Measurements from ENCODE around the gene ABHD1. TPM values are rescaled to one million over a fixed set of nuclear protein-coding genes. Genes with fewer than 3 reads are reported as not detected.

Gene ABHD1
- polyA plus RNA-seq, 1 donor (not counting 4 experiments of a cell fraction or from before 2014, with no cell fraction given) = not detected

GRCh38 chr2:27138111-27138510 lies 14.5 kb downstream of the ABHD1 start:
- FAIRE-seq (no peak), DNase-seq (ENCODE audit: low read depth, low spot score) (no peak)
- H3K79me2 ChIP-seq (ENCODE audit: control insufficient read depth, insufficient read depth, low read length) = peaks cover 12% of the 10 kb centered on the region
- TF ChIP-seq EZH2 (IDR thresholded peaks at IDR 0.05; ENCODE audit: low read length) (no peak), CTCF (optimal IDR thresholded peaks at IDR 0.05 in 1 of 3, IDR thresholded peaks at IDR 0.05 in 1 of 3, conservative IDR thresholded peaks at IDR 0.05 in 1 of 3; ENCODE audit: extremely low read depth in 1 of 3, insufficient read depth in 2 of 3, low read length in 3 of 3) (no peak)
- H3K4me2 ChIP-seq (ENCODE audit: control insufficient read depth, extremely low read depth, insufficient read depth, low read depth, low read length) = no peak overlapping the region
- dilution Hi-C loops (cut with MboI; ENCODE audit: extremely low pct_ligation_motif_present, low sequenced_read_pairs) = no loop called here
- H3K27ac ChIP-seq (ENCODE audit: control insufficient read depth, insufficient read depth, low read length) = no peak overlapping the region
- peaks cover 0 to under 1% of the 10 kb centered on the region in 2 experiments for H3K36me3 ChIP-seq (ENCODE audit: control insufficient read depth in 2 of 2, extremely low read depth in 1 of 2, insufficient read depth in 2 of 2, low read length in 2 of 2)
- no peak overlapping the region for H3K9ac ChIP-seq (ENCODE audit: control insufficient read depth, extremely low read depth, insufficient read depth, low read length)
- H3K9me1 ChIP-seq (ENCODE audit: control insufficient read depth, extremely low read depth, insufficient read depth, low read length) = no peaks in the 10 kb centered on the region
- H3K27me3 ChIP-seq (ENCODE audit: control insufficient read depth, extremely low read depth, insufficient read depth, low read length) = no peaks in the 10 kb centered on the region
- H2AFZ ChIP-seq (ENCODE audit: control insufficient read depth, low read length) = no peak overlapping the region
- peaks cover 5% of the 10 kb centered on the region for H3K4me1 ChIP-seq (ENCODE audit: control insufficient read depth, extremely low read depth, insufficient read depth, low read length)
- no peaks in the 10 kb centered on the region for H4K20me1 ChIP-seq (ENCODE audit: control insufficient read depth, extremely low read depth, insufficient read depth, low read length)
- no peak overlapping the region for H3K4me3 ChIP-seq (ENCODE audit: control insufficient read depth in 2 of 3, extremely low read depth in 1 of 3, insufficient read depth in 2 of 3, low read depth in 1 of 3, low read length in 3 of 3)
- H3K9me3 ChIP-seq (ENCODE audit: control insufficient read depth, low read depth, low read length) = no peaks in the 10 kb centered on the region

GRCh38 chr2:27139310-27139709 lies 15.7 kb downstream of the ABHD1 start, which contains the start of gene PRR30:
Gene PRR30 (minus strand): TSS chr2:27139410. CDS start chr2:27138329, 1,081 bp downstream.
- Histone ChIP-seq H3K27me3 (ENCODE audit: control insufficient read depth, extremely low read depth, insufficient read depth, low read length) (no peaks in the 10 kb centered on the region), H3K4me1 (ENCODE audit: control insufficient read depth, extremely low read depth, insufficient read depth, low read length) (no peaks in the 10 kb centered on the region), H3K9me3 (ENCODE audit: control insufficient read depth, low read depth, low read length) (no peaks in the 10 kb centered on the region), H3K4me2 (ENCODE audit: control insufficient read depth, extremely low read depth, insufficient read depth, low read depth, low read length) (no peak within 1 kb of the TSS), H3K9me1 (ENCODE audit: control insufficient read depth, extremely low read depth, insufficient read depth, low read length) (no peaks in the 10 kb centered on the region), H4K20me1 (ENCODE audit: control insufficient read depth, extremely low read depth, insufficient read depth, low read length) (no peaks in the 10 kb centered on the region), H3K27ac (ENCODE audit: control insufficient read depth, insufficient read depth, low read length) (no peak within 1 kb of the TSS), H2AFZ (ENCODE audit: control insufficient read depth, low read length) (no peak within 1 kb of the TSS), H3K36me3 (ENCODE audit: control insufficient read depth in 2 of 2, extremely low read depth in 1 of 2, insufficient read depth in 2 of 2, low read length in 2 of 2) (no peaks in the 10 kb centered on the region), H3K4me3 (ENCODE audit: control insufficient read depth in 2 of 3, extremely low read depth in 1 of 3, insufficient read depth in 2 of 3, low read depth in 1 of 3, low read length in 3 of 3) (no peak within 1 kb of the TSS), H3K9ac (ENCODE audit: control insufficient read depth, extremely low read depth, insufficient read depth, low read length) (no peak within 1 kb of the TSS), H3K79me2 (ENCODE audit: control insufficient read depth, insufficient read depth, low read length) (no peaks in the 10 kb centered on the region)
- FAIRE-seq (no peak), DNase-seq (ENCODE audit: low read depth, low spot score) (no peak)
- dilution Hi-C loops (cut with MboI; ENCODE audit: extremely low pct_ligation_motif_present, low sequenced_read_pairs) = no loop called here
- TF ChIP-seq CTCF (optimal IDR thresholded peaks at IDR 0.05 in 1 of 3, IDR thresholded peaks at IDR 0.05 in 1 of 3, conservative IDR thresholded peaks at IDR 0.05 in 1 of 3; ENCODE audit: extremely low read depth in 1 of 3, insufficient read depth in 2 of 3, low read length in 3 of 3) = no peak
- TF ChIP-seq EZH2 (IDR thresholded peaks at IDR 0.05; ENCODE audit: low read length) = no peak
